Right lobe of liver (tissue), 4 donors: Measurements from ENCODE around the gene ZBTB2.
A peak's percentile ranks its signal among the peaks of the same experiment; 100 is the strongest.

Source experiments
- CTCF ChIP-seq, 4 donors: fragments of 200-600 bp in 3 of 4; fragments of 450-650 bp in 1 of 4; IDR thresholded peaks; one replicate each; pipeline versions ENCODE4 v1.5.1 to v1.8.0; 2016 to 2022; ENCODE audit warnings: antibody characterized with exemption in 4 of 4, mild to moderate bottlenecking in 2 of 4
- POLR2A ChIP-seq: fragments of 450-650 bp; IDR thresholded peaks from one replicate; pipeline ENCODE4 v1.6.1; 2017; ENCODE audit warnings: antibody characterized with exemption, mild to moderate bottlenecking
- donor health status: DM: no; HTN: no; CAD: no.
- donor health status: DM: no; HTN: no; CAD: no.
- donor health status: DM: no; HTN: yes; CAD: no.

- TF ChIP-seq CTCF (IDR thresholded peaks at IDR 0.05) (peak in 1 of 4 donors; percentile 6), POLR2A (no peak)
These were observed 68.8 kb downstream of the ZBTB2 start for GRCh38 chr6:151322570-151322969.
